ENCODE measurements around the gene ORAI3.

DNA sequence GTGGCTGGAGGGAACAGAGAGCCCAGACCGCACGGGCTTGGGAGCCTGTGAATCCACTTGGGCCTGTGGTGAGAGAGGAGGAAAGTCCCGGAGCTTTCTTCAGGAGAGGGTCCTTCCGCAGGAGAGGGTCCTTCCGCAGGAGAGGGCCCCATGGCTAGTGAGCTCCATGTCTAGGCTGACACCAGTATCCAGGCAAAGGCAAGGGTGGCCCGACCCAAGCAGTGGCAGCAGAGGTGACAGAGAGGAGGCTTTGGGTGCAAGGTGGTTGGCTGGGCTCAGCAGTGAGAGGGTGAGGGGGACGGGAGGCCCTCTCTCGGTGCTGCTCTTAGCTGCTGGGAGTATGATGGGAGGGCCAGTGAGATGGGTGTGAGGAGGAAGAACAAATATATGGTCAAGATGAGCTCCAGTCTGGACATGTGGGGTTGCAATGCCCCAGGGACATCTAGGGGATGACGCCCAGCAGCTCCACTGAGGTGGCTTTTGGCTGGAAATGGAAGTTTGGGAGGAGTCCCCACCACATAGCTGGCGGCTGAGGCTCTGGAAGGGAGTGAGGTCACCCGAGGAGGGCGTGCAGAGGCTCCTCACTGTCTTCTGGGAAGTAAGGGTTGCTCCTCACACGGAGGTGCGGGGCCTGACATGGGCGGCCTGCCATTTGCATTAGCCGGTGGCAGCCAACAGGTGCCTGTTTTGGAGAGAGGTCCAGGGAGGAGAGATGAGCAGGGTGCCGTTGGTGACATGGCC lies 33.9 kb downstream of the ORAI3 start:
- no peak for TF ChIP-seq TAF1 (IDR thresholded peaks at IDR 0.05; ENCODE audit: low read depth)
- TF ChIP-seq POLR2AphosphoS5 (IDR thresholded peaks at IDR 0.05): no peak
- no peak for TF ChIP-seq CTCF (IDR thresholded peaks at IDR 0.05; ENCODE audit: poor library complexity, severe bottlenecking)
- no peak for TF ChIP-seq EZH2 (IDR thresholded peaks at IDR 0.05; ENCODE audit: borderline replicate concordance, insufficient read depth, low read length, poor library complexity, severe bottlenecking)
- TF ChIP-seq MXI1 (conservative IDR thresholded peaks at IDR 0.05; ENCODE audit: poor library complexity, severe bottlenecking): no peak
- TF ChIP-seq RAD21 (conservative IDR thresholded peaks at IDR 0.05): no peak
